Kidney tubule cell (primary cell): ENCODE measurements around the gene RPTOR.
"Not testable (repeated sequence)": the region's sequence is repeated elsewhere in the genome, so short reads cannot be mapped to it uniquely, and the experiment has no call there.

Experiments
- DNase-seq: peaks from one replicate; pipeline ENCODE4 v3.0.0-alpha.2; 2018; ENCODE audit warnings: low spot score

Gene RPTOR

GRCh38 chr17:80862481-80862961 lies 317.9 kb downstream of the RPTOR start:
- DNase-seq = no peak

- no peak for DNase-seq
Measured at GRCh38 chr17:80862978-80863377, 318.3 kb downstream of the RPTOR start.

GRCh38 chr17:80863626-80864025 lies 319.0 kb downstream of the RPTOR start:
- no peak for DNase-seq

- DNase-seq = no peak
Measured at GRCh38 chr17:80864751-80865150, 320.1 kb downstream of the RPTOR start.

GRCh38 chr17:80866050-80866793 lies 321.6 kb downstream of the RPTOR start:
- peak; percentile 65 for DNase-seq

GRCh38 chr17:80868022-80868609 lies 323.5 kb downstream of the RPTOR start:
- DNase-seq = no peak

GRCh38 chr17:80869481-80870145 lies 325.0 kb downstream of the RPTOR start:
- DNase-seq = no peak

- DNase-seq = no peak
Measured at GRCh38 chr17:80870401-80870800, 325.8 kb downstream of the RPTOR start.

- DNase-seq = no peak
Measured at GRCh38 chr17:80871341-80871740, 326.7 kb downstream of the RPTOR start.

GRCh38 chr17:80872001-80872500 lies 327.4 kb downstream of the RPTOR start:
- DNase-seq = no peak

- DNase-seq = no peak
Measured at GRCh38 chr17:80872501-80873306, 328.1 kb downstream of the RPTOR start.

GRCh38 chr17:80873307-80873951 lies 328.8 kb downstream of the RPTOR start:
- DNase-seq = no peak

- DNase-seq = no peak
Measured at GRCh38 chr17:80874866-80875445, 330.3 kb downstream of the RPTOR start.

- DNase-seq = not testable (repeated sequence)
Measured at GRCh38 chr17:80875480-80875995, 330.9 kb downstream of the RPTOR start.

GRCh38 chr17:80876456-80876949 lies 331.9 kb downstream of the RPTOR start:
- not testable (repeated sequence) for DNase-seq

- DNase-seq = no peak
Measured at GRCh38 chr17:80876950-80877728, 332.5 kb downstream of the RPTOR start.

- no peak for DNase-seq
Measured at GRCh38 chr17:80877729-80878303, 333.2 kb downstream of the RPTOR start.

- no peak for DNase-seq
Measured at GRCh38 chr17:80878876-80879722, 334.5 kb downstream of the RPTOR start.
